ENCODE results near the gene TP53I11.

TP53I11 gene

DNA sequence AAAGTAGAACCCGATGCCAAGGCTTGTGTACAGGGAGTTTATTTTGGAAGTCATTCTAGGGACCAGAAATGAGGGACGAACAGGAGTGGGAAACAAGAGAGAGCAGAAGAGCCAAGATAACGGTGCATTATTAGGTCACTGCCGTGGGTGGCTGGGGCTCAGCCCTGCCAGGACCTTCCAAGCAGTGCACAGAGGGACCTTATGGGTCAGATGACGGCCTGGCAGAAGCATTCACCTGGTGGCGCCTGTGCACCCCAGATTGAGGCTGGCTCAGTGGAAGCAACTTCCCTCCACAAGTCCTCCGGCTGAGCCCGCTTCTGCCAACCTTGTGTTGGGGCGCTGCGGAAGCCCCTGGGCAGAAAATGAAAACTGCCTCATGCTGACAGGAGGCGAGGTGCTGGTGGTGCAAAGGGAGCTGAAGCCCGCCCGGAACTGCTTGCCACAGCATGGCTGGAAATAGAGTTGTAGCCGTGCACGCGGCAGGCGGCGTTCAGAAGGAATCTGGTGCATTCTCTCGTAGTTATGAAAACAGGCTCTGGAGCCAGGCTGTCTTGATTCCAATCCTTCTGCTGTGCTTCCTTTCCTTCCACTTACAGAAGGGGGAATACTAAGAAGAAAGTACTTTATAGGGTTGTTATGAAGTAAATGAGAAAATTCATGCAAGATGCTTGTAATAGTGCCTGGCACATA lies 22.2 kb upstream of the TP53I11 start:
- Histone ChIP-seq H3K9me3 (ENCODE audit: control insufficient read depth, insufficient read depth, low read length) (no peaks in the 10 kb centered on the region), H3K9ac (ENCODE audit: low read depth, low read length) (no peak overlapping the region)

DNA sequence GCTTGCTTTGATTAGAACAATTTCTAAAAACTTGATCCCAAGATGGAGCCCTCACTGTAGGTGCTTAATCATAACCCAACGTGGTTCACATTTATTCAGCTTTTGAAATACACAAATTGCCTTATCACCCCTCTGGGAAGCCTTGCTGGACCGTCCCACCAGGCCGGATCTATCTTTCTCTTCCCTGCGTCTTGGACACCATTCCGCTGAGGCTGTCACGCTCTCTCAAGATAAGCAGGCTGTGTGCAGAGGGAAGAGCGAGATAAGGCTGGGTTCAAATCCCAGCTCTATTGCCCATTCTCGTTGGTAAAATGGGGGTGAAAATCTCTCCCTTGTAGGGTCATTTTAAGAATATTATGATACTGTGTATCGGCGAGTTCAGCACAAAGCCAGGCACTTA lies 20.5 kb upstream of the TP53I11 start:
- no peak overlapping the region for H3K9ac ChIP-seq (ENCODE audit: low read depth, low read length)
- no peaks in the 10 kb centered on the region for H3K9me3 ChIP-seq (ENCODE audit: control insufficient read depth, insufficient read depth, low read length)

More for the DNA sequence above, 22.2 kb upstream of the TP53I11 start:
- peaks cover 18% of the 10 kb centered on the region; the same call in 1 of the 2 replicates for H3K4me1 ChIP-seq (ENCODE audit: insufficient read depth, low read length)
- H3K36me3 ChIP-seq (ENCODE audit: insufficient read depth, low read length): no peaks in the 10 kb centered on the region

DNA sequence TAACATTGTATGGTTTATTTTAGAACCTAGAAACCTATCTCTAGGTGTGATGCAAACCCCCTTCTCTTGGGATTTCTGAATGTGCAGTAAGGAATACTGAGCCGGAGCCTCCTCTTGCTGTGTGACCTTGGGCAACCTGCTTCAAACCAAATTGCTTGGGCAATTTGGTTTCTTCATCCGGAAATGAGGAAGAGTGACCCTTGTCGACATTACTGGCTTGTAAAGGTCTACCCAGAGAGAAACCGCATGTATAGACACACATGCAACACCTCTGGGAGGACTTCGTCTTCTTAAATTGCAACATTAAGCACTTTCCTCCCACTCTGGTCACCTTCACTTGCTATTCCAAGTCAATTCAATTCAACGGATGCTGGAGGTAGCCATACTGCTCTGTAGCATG lies 19.6 kb upstream of the TP53I11 start:
- Histone ChIP-seq H3K36me3 (ENCODE audit: insufficient read depth, low read length) (no peaks in the 10 kb centered on the region), H3K4me1 (ENCODE audit: insufficient read depth, low read length) (peaks cover 6% of the 10 kb centered on the region; the same call in 1 of the 2 replicates), H3K9me3 (ENCODE audit: control insufficient read depth, insufficient read depth, low read length) (no peaks in the 10 kb centered on the region), H3K9ac (ENCODE audit: low read depth, low read length) (no peak overlapping the region)

More for the DNA sequence above, 20.5 kb upstream of the TP53I11 start:
- Histone ChIP-seq H3K36me3 (ENCODE audit: insufficient read depth, low read length) (no peaks in the 10 kb centered on the region), H3K4me1 (ENCODE audit: insufficient read depth, low read length) (peaks cover 6% of the 10 kb centered on the region; the same call in 1 of the 2 replicates)

DNA sequence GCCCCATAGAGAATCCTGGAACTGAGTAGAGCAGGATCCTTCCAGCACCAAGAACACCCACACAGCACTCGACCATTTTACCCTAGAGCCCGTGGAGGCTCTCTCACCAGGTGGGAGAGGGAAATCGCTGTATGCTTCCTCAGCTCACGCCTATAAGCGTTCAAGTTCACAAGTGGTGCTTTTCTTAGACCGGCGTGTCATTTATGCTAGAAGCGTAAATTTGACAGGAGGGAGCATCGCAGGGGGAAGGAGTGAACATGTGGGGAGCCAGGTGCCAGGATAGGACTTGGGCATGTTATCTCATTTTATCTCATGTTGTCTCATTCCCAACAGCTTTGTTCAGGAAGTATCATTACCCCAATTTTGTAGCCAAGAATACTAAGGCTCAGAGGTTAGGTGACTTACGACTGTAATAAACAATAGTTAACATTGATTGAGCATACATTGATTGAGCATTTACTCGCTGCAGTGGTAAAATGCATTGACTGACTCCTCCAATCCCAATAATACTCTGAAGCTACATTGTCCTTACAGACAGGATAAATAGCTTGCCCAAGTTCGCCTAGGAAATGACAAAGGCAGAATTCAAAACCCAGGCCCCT lies 19.1 kb upstream of the TP53I11 start:
- Histone ChIP-seq H3K4me1 (ENCODE audit: insufficient read depth, low read length) (peaks cover 9% of the 10 kb centered on the region), H3K36me3 (ENCODE audit: insufficient read depth, low read length) (no peaks in the 10 kb centered on the region), H3K9ac (ENCODE audit: low read depth, low read length) (no peak overlapping the region), H3K9me3 (ENCODE audit: control insufficient read depth, insufficient read depth, low read length) (no peaks in the 10 kb centered on the region)

DNA sequence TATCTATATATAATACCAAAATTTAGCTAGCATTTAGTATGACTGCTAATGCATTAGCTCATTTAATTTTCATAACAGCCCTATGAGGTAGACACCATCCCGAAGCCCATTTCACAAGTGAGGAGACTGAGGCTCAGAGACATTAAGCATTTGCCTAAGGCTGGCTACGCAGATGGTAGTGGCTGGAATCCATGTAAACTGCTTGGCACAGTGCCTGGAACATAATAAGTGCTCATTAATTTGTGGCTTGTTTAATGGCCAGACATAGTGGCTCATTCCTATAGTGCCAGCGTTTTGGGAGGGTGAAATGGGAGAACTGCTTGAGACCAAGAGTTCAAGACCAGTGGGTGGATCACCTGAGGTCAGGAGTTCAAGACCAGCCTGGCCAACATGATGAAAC lies 17.8 kb upstream of the TP53I11 start:
- no peaks in the 10 kb centered on the region for H3K36me3 ChIP-seq (ENCODE audit: insufficient read depth, low read length)
- no peak overlapping the region for H3K9ac ChIP-seq (ENCODE audit: low read depth, low read length)
- no peaks in the 10 kb centered on the region for H3K9me3 ChIP-seq (ENCODE audit: control insufficient read depth, insufficient read depth, low read length)
- peaks cover 11% of the 10 kb centered on the region for H3K4me1 ChIP-seq (ENCODE audit: insufficient read depth, low read length)

DNA sequence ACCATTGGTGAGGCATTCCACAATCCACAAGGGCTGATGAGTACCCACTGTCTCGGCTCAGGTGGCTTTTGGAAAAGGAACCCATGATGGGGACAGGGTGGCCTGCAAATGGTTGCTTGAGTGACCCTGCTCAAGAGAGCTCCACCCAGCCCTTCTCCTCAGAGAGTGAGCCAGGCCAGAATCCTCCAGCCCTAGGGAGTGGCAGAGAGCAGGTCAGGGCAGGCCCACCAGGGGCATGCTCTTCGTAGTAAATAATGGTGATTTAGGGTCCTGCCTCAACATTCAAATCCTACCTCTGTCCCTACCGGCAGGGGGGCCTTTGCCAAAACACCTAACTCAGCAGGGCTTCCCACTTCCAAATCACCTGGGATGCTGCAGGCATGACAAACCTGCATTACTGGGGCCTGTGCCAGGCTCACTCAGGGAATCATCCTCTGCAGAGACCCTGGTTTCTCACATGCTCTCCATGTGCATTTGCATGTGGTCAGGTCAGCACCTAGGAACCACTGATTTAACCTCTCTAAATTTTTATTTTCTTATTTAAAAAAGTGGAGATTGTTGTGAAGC lies 17.3 kb upstream of the TP53I11 start:
- Histone ChIP-seq H3K9ac (ENCODE audit: low read depth, low read length) (no peak overlapping the region), H3K36me3 (ENCODE audit: insufficient read depth, low read length) (no peaks in the 10 kb centered on the region), H3K4me1 (ENCODE audit: insufficient read depth, low read length) (peaks cover 11% of the 10 kb centered on the region), H3K9me3 (ENCODE audit: control insufficient read depth, insufficient read depth, low read length) (no peaks in the 10 kb centered on the region)

DNA sequence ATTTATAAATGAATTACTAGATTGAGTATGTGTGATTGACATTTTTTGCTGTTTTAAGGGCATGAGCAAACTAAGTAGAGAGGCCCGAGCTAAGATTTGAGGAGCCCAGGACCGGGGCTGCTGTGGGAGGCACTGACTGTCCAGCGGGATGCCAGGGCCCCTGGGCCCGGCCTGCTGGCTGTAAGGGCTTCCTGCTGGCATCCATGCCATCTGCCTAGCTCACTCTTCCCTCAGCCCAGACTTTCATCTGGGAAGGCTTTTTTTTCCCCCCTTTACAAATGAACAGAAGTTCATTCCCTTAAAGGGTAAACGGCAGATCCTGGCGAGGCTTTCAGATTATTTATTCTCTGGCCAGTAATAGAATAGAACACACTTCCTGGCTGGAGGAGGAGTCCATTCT lies 16.0 kb upstream of the TP53I11 start:
- Histone ChIP-seq H3K36me3 (ENCODE audit: insufficient read depth, low read length) (no peaks in the 10 kb centered on the region), H3K9me3 (ENCODE audit: control insufficient read depth, insufficient read depth, low read length) (no peaks in the 10 kb centered on the region), H3K9ac (ENCODE audit: low read depth, low read length) (no peak overlapping the region), H3K4me1 (ENCODE audit: insufficient read depth, low read length) (peaks cover 14% of the 10 kb centered on the region)

DNA sequence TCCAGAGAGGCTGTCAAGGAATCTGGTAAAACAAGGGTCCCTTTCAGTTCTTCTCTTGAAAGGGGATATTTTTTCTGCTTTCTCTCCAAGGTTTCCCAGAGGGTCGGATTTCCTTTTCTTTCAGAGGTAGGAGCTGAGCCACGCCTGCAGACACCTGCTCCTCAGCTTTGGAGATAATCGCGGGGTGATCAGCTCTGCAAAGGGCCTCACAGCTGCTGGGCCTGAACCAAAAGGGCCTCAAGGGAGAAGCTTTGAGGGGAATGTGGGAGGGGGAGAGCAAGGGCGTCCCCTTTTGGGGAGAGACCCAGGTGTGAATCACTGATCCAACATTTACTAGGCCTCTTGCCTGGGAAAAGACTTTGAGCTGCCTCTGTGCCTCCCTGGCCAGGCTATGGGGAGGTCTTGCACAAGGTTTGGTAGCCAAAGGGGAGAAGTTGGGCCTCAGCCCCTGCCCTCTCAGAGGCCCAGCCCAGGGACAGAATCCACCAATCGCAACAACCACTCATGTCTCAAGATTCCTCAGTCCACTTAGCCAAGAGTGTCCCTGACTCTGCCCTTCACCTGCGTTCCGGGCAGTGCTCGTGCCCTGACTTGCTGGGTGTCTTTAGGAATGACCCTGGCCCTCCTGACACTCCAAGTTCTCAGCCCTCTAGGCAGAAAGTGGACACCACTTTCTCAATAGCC lies 14.0 kb upstream of the TP53I11 start:
- H3K4me1 ChIP-seq (ENCODE audit: insufficient read depth, low read length): peaks cover 28% of the 10 kb centered on the region
- no peaks in the 10 kb centered on the region for H3K36me3 ChIP-seq (ENCODE audit: insufficient read depth, low read length)
- no peaks in the 10 kb centered on the region for H3K9me3 ChIP-seq (ENCODE audit: control insufficient read depth, insufficient read depth, low read length)
- H3K9ac ChIP-seq (ENCODE audit: low read depth, low read length): no peak overlapping the region

DNA sequence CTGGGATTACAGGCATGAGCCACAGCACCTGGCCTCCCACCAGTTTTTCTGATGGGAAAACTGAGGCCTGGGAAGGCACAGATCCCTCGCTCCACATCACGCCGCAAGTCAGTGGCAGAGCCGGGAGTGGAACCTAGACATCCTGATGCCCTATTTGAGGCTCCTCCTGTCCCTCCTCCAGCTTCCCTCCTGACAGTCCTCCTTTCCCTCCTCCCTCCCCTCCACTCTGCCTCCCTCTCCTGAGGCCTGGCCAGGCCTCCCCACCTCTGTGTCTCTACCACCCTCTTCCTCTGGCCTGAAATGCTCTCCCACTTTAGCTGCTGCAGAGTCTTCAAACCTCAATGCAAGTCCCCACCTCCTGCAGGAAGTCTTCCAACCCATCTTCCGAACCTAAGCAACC lies 13.3 kb upstream of the TP53I11 start:
- Histone ChIP-seq H3K4me1 (ENCODE audit: insufficient read depth, low read length) (peaks cover 33% of the 10 kb centered on the region), H3K36me3 (ENCODE audit: insufficient read depth, low read length) (no peaks in the 10 kb centered on the region), H3K9me3 (ENCODE audit: control insufficient read depth, insufficient read depth, low read length) (no peaks in the 10 kb centered on the region), H3K9ac (ENCODE audit: low read depth, low read length) (no peak overlapping the region)

DNA sequence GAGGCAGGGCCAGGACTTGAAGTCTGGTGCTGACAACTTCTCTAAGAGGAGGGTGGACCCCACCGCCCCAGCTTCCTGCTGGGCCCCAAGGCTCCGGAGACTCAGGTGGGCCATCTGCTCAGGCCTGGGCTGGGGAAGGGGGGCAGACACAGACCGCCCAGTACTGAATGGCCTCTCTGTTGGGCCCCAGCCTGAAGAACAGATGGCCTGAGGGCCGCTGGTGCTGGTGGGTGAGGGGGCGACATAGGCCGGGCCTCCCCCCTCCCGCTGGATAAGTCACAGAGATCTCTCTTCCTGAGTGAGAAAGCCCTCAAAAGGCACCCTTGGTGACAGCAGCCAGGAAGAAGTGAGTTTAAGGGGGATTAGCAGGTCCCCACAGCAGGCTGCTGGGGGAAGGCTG lies 12.5 kb upstream of the TP53I11 start:
- H3K9ac ChIP-seq (ENCODE audit: low read depth, low read length): no peak overlapping the region
- peaks cover 32% of the 10 kb centered on the region for H3K4me1 ChIP-seq (ENCODE audit: insufficient read depth, low read length)
- no peaks in the 10 kb centered on the region for H3K9me3 ChIP-seq (ENCODE audit: control insufficient read depth, insufficient read depth, low read length)
- no peaks in the 10 kb centered on the region for H3K36me3 ChIP-seq (ENCODE audit: insufficient read depth, low read length)

DNA sequence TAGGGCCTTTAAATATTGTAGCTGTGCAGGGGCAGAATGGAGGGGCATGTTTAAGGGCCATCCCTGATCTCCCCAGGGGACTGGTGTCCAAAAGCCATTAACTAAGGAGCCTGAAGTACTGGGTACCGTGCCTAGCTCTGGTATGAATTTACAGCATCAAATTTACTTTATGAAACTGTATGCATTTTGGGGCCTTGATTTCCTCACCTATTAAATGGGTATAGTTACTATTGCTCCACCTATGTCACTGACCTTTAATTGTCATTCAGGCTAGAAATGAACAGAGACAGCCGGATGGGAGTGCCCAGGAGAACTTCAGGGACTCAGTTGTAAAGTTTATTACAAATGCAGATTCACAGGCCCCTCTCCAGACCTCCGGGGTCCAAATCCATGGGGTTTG lies 11.8 kb upstream of the TP53I11 start:
- no peaks in the 10 kb centered on the region for H3K36me3 ChIP-seq (ENCODE audit: insufficient read depth, low read length)
- H3K9me3 ChIP-seq (ENCODE audit: control insufficient read depth, insufficient read depth, low read length): no peaks in the 10 kb centered on the region
- peaks cover 28% of the 10 kb centered on the region for H3K4me1 ChIP-seq (ENCODE audit: insufficient read depth, low read length)
- no peak overlapping the region for H3K9ac ChIP-seq (ENCODE audit: low read depth, low read length)

DNA sequence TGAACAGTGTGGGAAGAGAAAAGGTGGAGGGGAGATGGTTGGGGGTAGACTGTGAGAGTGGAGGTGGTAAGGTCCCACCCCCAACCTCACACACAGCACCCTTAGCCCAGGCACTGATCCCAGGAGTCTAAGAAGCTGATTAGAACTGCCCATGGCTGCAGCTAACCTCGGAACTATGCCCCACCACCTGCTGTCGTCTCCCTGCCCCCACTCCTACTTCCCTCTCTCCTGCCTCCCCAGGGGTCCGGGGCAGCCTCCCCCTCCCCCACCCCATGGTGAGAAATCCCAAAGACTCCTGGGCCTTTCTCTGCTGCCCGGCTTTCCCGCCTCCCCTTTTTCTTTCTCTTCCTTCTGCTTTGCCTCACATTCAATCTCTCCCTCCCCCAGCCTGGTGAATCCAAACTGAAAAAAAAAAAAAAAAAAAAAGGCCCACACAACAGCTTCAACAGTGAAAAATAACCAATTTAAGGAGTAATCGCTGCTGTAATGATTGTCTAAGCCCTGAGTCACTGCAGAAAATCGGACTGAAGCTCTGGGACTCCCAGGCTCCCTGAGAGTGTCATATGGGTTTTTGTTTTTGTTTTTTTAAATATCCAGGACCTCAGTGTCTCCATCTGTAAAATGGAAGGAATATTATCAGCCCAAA lies 9.6 kb upstream of the TP53I11 start:
- no peaks in the 10 kb centered on the region for H3K36me3 ChIP-seq (ENCODE audit: insufficient read depth, low read length)
- no peaks in the 10 kb centered on the region for H3K9me3 ChIP-seq (ENCODE audit: control insufficient read depth, insufficient read depth, low read length)
- H3K4me1 ChIP-seq (ENCODE audit: insufficient read depth, low read length): peaks cover 43% of the 10 kb centered on the region
- no peak overlapping the region; the same call in 1 of the 2 replicates for H3K9ac ChIP-seq (ENCODE audit: low read depth, low read length)

DNA sequence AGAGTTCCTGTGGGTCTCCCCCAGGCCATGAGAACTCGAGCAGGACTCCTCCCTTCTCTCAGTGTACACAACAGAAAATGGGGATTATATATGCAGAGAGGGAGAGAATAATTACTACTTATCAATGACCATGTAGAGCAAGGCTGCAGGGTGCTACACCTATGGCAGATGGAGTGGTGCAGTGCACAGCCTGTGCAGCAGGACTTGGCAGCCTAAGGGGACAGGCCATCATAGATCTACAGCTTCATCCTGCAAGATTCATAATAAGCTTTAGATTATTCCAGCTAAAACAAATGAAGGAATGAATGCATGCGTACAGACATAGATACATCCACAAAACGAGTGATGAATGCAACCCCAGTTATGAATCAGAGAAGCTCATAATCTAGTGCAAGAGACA lies 8.4 kb upstream of the TP53I11 start:
- H3K36me3 ChIP-seq (ENCODE audit: insufficient read depth, low read length): no peaks in the 10 kb centered on the region
- H3K9ac ChIP-seq (ENCODE audit: low read depth, low read length): no peak overlapping the region
- H3K9me3 ChIP-seq (ENCODE audit: control insufficient read depth, insufficient read depth, low read length): no peaks in the 10 kb centered on the region
- H3K4me1 ChIP-seq (ENCODE audit: insufficient read depth, low read length): peaks cover 50% of the 10 kb centered on the region

DNA sequence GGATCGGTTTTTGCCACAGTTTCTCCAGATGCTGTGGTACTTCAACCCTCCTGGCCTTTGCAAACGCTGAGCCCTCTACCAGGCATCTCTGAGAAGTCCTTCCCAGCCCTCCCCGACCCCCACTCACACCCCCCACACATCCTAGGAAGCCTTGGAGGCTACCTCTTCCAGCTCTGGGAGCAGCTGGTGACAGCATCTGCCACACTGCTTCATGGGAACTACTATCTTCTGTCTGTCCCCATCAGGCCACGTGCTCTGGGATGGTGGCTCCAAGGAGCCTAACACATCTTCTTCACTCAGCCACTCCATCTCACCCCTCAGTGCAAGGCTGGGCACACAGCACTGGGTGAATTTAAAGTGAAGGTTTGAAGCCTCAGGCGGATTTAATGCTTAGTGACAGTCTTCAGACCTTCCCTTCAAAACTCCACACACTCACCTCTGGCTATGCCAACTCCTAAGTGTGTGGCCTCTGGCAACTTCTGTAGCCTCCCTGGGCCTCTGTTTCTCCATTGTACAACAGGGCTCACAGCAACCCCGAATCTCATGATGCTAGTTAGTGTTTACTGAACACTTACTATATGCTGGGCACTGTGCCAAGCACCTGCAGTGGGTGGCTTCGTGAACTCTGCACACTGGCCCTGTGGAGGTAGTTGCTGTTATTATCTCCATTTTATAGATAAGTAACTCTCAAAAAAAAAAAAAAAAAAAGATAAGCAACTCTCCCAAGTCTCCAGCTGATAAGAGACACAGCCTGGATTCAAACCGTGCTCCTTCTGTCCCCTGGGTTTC lies 7.3 kb upstream of the TP53I11 start:
- no peaks in the 10 kb centered on the region for H3K36me3 ChIP-seq (ENCODE audit: insufficient read depth, low read length)
- no peaks in the 10 kb centered on the region for H3K9me3 ChIP-seq (ENCODE audit: control insufficient read depth, insufficient read depth, low read length)
- peaks cover 56% of the 10 kb centered on the region for H3K4me1 ChIP-seq (ENCODE audit: insufficient read depth, low read length)
- no peak overlapping the region for H3K9ac ChIP-seq (ENCODE audit: low read depth, low read length)
